ENCODE data around the gene DMC1. TPM values are rescaled to one million over a fixed set of nuclear protein-coding genes. Genes with fewer than 3 reads are reported as not detected.

DMC1 gene
- total RNA-seq, 2 donors from 2014 or later, result 0.78 TPM; not detected in 1

DNA sequence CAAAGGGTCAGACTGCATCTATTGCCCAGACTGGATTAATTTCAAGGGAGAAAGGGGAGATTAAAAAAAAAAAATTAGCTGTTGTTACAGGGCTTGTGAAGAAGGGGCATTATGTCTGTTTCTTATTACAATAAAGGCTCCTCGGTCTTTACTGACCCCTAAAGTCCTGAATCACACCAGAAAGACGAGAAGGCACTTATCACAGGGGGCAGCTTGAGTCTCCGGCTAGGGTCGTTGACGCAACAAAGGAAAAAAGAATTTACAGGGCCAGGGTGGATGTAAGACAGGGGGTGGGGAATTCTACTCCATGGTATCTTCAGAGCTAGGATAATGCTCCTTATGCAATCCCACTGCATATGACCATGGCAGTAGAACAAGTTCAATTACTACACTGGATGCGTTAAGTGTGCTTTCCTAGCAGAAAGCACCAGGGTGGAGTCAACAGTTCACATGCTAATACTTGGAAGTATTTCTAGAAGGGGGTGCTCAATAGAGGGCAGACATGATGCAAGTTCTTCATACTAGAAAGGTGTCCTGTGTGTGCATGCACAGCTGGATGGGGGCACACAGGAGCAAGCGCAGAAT lies 80.3 kb downstream of the DMC1 start:
- ATAC-seq, result no peak

DNA sequence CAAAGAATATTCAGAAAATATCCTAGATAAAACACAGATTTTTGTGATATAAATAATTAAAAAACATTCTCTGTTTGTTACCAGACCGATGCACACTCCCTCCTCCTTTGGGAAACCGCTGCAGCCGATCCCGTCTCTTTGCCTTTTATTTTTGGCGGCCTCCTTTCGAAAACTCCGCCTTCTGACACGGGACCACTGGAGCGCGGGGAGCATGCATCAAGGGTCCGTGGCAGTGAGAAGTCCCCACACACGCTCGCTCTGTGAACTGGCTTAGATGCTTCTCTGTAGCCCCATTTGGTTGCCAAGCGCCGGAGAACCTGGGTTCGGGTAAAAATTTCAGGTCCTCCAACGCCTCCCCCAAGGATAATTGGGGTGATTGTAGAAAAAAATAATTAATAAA lies 80.8 kb downstream of the DMC1 start:
- no peak for ATAC-seq
- Histone ChIP-seq H3K4me1 (peaks cover 13% of the 10 kb centered on the region), H3K4me3 (no peak overlapping the region), H3K27me3 (no peaks in the 10 kb centered on the region), H3K9me3 (no peaks in the 10 kb centered on the region), H3K27ac (peak overlapping the region in 1 of 4 donors; percentile 21), H3K36me3 (replicated peaks in 1 of 2; ENCODE audit: insufficient read depth in 1 of 2, low read depth in 2 of 2) (peaks cover 31 to 70% of the 10 kb centered on the region in 2 donors)
- DNase-seq, result no peak
- intact Hi-C loops (cut with DNase I), result no loop called here
- WGBS, 2 donors, result 91 to 92% methylated on average over 17 of the region's 17 CpGs
- TF ChIP-seq POLR2A (IDR thresholded peaks at IDR 0.05), result no peak
- TF ChIP-seq, protein P1, sequence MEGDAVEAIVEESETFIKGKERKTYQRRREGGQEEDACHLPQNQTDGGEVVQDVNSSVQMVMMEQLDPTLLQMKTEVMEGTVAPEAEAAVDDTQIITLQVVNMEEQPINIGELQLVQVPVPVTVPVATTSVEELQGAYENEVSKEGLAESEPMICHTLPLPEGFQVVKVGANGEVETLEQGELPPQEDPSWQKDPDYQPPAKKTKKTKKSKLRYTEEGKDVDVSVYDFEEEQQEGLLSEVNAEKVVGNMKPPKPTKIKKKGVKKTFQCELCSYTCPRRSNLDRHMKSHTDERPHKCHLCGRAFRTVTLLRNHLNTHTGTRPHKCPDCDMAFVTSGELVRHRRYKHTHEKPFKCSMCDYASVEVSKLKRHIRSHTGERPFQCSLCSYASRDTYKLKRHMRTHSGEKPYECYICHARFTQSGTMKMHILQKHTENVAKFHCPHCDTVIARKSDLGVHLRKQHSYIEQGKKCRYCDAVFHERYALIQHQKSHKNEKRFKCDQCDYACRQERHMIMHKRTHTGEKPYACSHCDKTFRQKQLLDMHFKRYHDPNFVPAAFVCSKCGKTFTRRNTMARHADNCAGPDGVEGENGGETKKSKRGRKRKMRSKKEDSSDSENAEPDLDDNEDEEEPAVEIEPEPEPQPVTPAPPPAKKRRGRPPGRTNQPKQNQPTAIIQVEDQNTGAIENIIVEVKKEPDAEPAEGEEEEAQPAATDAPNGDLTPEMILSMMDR (IDR thresholded peaks at IDR 0.05), result no peak

More for the DNA sequence above, 80.3 kb downstream of the DMC1 start:
- Histone ChIP-seq H3K36me3 (replicated peaks in 1 of 2; ENCODE audit: insufficient read depth in 1 of 2, low read depth in 2 of 2) (peaks cover 34 to 69% of the 10 kb centered on the region in 2 donors), H3K4me1 (peaks cover 13% of the 10 kb centered on the region), H3K27me3 (no peaks in the 10 kb centered on the region), H3K4me3 (no peak overlapping the region), H3K9me3 (no peaks in the 10 kb centered on the region), H3K27ac (peak overlapping the region in 1 of 4 donors; percentile 21)
- TF ChIP-seq, protein P1 (IDR thresholded peaks at IDR 0.05), result no peak
- no peak for TF ChIP-seq POLR2A (IDR thresholded peaks at IDR 0.05)
- DNase-seq, result no peak
- WGBS, 2 donors, result 81 to 84% methylated on average over 7 of the region's 7 CpGs
- intact Hi-C loops (cut with DNase I), result no loop called here

DNA sequence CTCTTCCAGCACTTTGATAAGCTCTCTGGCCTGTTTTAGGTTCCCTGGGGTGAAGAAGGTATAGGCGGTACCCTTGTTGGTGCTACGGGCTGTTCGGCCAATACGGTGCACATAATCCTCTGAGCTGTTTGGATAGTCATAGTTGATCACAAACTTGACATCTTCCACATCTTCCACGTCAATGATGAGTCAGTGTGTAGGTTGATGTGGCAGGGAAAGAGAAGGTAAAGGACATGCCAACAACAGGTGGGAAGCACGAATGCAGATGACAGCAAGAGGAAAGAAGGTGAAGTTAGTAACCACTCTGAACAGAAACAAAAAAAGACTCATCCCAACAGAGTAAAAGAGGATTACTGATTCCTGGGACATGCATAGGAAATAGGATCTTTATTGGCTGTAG lies 82.0 kb downstream of the DMC1 start:
- no peak overlapping the region for H3K4me3 ChIP-seq
- DNase-seq (no peak), ATAC-seq (no peak)
- H3K27me3 ChIP-seq, result no peaks in the 10 kb centered on the region
- 80 to 91% methylated on average over 6 of the region's 6 CpGs for WGBS, 2 donors
- H3K27ac ChIP-seq, result peak overlapping the region in 1 of 4 donors; percentile 1
- H3K36me3 ChIP-seq (replicated peaks in 1 of 2; ENCODE audit: insufficient read depth in 1 of 2, low read depth in 2 of 2), result peaks cover 21 to 68% of the 10 kb centered on the region in 2 donors
- intact Hi-C loops (cut with DNase I), result no loop called here
- peaks cover 13% of the 10 kb centered on the region for H3K4me1 ChIP-seq
- TF ChIP-seq POLR2A (IDR thresholded peaks at IDR 0.05), result no peak
- TF ChIP-seq, protein P1 (IDR thresholded peaks at IDR 0.05), result no peak
- H3K9me3 ChIP-seq, result no peaks in the 10 kb centered on the region

DNA sequence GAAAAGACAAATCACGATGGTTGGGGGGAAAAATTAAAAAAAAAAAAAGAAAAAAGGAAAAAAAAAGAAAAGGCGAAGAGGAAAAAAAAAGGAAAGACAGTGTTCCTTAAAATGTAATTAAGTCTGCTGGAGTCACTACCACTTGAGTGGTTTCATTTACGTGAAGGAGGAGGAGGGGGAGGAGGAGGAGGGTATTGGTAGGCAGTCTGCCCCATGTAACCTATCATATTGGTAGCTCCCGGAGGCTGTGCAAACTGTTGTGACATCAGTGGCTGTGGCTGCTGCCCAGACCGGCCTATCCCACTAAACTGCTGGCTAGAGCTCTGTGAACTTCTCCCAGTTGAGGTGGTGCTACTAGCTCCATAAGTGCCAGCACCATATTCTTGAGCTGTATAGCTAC lies 84.2 kb downstream of the DMC1 start:
- H3K27me3 ChIP-seq, result no peaks in the 10 kb centered on the region
- no peak overlapping the region for H3K4me3 ChIP-seq
- TF ChIP-seq POLR2A (IDR thresholded peaks at IDR 0.05), result no peak
- TF ChIP-seq, protein P1 (IDR thresholded peaks at IDR 0.05), result no peak
- H3K9me3 ChIP-seq, result no peaks in the 10 kb centered on the region
- H3K4me1 ChIP-seq, result peaks cover 4% of the 10 kb centered on the region
- 50 to 64% methylated on average over 5 of the region's 5 CpGs for WGBS, 2 donors
- no peak for ATAC-seq
- peak in 1 of 4 donors; percentile 36 for DNase-seq
- intact Hi-C loops (cut with DNase I), result no loop called here
- H3K36me3 ChIP-seq (replicated peaks in 1 of 2; ENCODE audit: insufficient read depth in 1 of 2, low read depth in 2 of 2), result peaks cover 29 to 65% of the 10 kb centered on the region in 2 donors
- H3K27ac ChIP-seq, result no peak overlapping the region

DNA sequence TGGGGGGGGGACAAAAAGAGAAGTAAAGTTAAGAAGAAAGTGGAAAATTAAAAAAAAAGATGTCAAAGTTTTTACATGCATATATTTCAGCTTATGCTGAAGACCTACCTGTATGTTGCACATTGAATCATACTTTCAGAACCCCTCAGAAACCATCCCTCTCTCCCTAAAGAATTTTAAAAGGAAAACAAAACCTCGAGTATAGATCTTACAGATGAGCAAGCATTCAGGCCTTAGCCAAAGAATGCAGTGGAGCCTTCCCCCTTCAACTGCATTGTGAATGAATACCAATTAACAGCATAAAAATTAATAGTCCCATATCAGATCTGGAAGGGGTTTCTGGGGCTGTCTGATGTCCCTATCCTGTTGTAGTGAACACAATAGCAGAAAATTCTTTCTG lies 85.7 kb downstream of the DMC1 start:
- ATAC-seq, result no peak
- TF ChIP-seq, protein P1 (IDR thresholded peaks at IDR 0.05), result no peak
- no peaks in the 10 kb centered on the region for H3K27me3 ChIP-seq
- WGBS, 2 donors, result 82 to 90% methylated on average over 1 of the region's 1 CpG
- intact Hi-C loops (cut with DNase I), result no loop called here
- H3K27ac ChIP-seq, result no peak overlapping the region
- H3K4me3 ChIP-seq, result no peak overlapping the region
- H3K4me1 ChIP-seq, result no peaks in the 10 kb centered on the region
- no peaks in the 10 kb centered on the region for H3K9me3 ChIP-seq
- DNase-seq, result no peak
- H3K36me3 ChIP-seq (replicated peaks in 1 of 2; ENCODE audit: insufficient read depth in 1 of 2, low read depth in 2 of 2), result peaks cover 29 to 53% of the 10 kb centered on the region in 2 donors
